HFFc6 (cell line): ENCODE measurements around the gene CD2BP2. TPM values are rescaled to one million over a fixed set of nuclear protein-coding genes. Genes with fewer than 3 reads are reported as not detected.
"Not testable (repeated sequence)": the region's sequence is repeated elsewhere in the genome, so short reads cannot be mapped to it uniquely, and the experiment has no call there.

Experiments used
- DNase-seq: peaks from one replicate; pipeline ENCODE4 v3.0.0-alpha.2; 2018
- H3K27ac Mint-ChIP-seq: 2 replicates; pipeline ENCODE4 v1.8.0; 2020; ENCODE audit warnings: mild to moderate bottlenecking, mixed read lengths
- H3K27me3 Mint-ChIP-seq: 2 replicates; pipeline ENCODE4 v1.8.0; 2021; ENCODE audit warnings: mild to moderate bottlenecking, moderate library complexity, mixed read lengths; ENCODE audit not compliant: insufficient read depth
- H3K36me3 Mint-ChIP-seq: 2 replicates; pipeline ENCODE4 v1.8.0; 2021; ENCODE audit warnings: low read depth, mixed read lengths
- H3K4me1 Mint-ChIP-seq: 2 replicates; pipeline ENCODE4 v1.8.0; 2020; ENCODE audit warnings: low read depth, mixed read lengths
- H3K4me3 Mint-ChIP-seq: 2 replicates; pipeline ENCODE4 v1.8.0; 2020; ENCODE audit warnings: mild to moderate bottlenecking, moderate library complexity, mixed read lengths
- H3K9me3 Mint-ChIP-seq: 2 replicates; pipeline ENCODE4 v1.8.0; 2020; ENCODE audit warnings: mild to moderate bottlenecking, mixed read lengths
- total RNA-seq, 6 experiments: library from RNA; stranded (reverse); fragmentation: NEBNext Ultra II Directional; extraction: Animal tissue kit (Norgen Biotek cat#: 25700); gene quantifications; 2 replicates in 1 of 6; 3 replicates in 5 of 6; pipeline ENCODE4 v1.2.3, GENCODE V29; 2021

The CD2BP2 gene
- total RNA-seq, 6 experiments from 2014 or later, result 76.2 to 91.0 (median 80.4) TPM

DNA sequence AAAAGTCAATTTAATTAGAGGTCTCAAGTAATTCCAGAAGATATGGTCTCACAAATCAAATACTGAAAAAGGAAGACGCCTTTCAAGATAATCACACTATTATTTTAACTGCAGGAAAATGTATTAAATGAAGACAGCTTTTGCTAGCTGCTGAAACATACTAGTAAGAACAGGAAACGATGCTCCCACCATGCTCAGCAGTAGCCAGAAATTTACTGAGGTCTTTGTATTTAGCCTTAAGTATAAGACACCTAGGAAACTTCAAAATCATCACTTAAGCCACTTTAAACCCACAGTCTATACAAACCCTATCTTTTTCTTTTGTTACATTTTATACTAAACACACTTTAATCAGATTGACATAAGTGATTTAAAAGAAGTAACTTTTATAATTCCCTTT, 36.5 kb downstream of the CD2BP2 start:
- not testable (repeated sequence) for DNase-seq, H3K4me3 Mint-ChIP-seq, H3K36me3 Mint-ChIP-seq, H3K9me3 Mint-ChIP-seq, H3K27ac Mint-ChIP-seq, H3K27me3 Mint-ChIP-seq, H3K4me1 Mint-ChIP-seq

DNA sequence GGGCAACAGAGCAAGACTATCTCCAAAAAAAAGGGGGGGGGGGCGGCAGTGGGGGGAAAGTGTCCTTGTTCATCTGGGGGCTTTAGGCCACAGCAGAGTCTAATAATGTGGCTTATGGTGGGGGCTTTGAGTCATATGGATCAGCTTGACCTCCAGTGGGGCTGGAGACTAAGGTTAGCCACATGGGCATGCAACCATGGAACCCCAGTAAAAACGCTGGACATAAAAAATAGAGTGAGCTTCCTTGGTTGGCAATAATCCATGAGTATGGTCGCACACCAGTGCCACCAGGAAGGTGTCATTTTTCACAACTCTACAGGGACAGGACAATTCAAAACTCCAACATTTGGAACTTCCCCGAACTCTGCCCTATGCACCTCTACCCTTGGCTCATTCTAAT, 44.2 kb downstream of the CD2BP2 start:
- H3K4me1 Mint-ChIP-seq, result peaks cover 13% of the 10 kb centered on the region
- DNase-seq, H3K36me3 Mint-ChIP-seq, H3K27me3 Mint-ChIP-seq, H3K27ac Mint-ChIP-seq, H3K4me3 Mint-ChIP-seq, H3K9me3 Mint-ChIP-seq: not testable (repeated sequence)

DNA sequence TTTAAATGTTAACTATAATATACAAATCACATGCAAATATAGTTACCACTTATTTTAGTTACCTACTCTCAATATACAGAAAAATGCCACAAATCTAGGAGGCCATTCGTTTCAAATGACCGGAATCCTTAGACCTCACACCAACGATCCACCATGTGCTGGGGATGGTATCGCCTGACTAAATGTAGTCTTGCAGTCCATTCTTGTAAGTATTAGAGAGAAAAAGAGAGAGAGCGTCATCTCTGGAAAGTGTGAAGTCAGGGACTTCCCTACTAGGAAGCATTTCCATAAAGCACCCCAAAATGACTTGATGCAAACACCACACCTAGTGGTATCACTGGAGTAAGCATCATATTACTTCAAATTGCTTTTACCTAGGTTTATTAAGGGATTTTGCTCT, 45.9 kb downstream of the CD2BP2 start:
- not testable (repeated sequence) for H3K9me3 Mint-ChIP-seq, DNase-seq, H3K4me3 Mint-ChIP-seq

More for the DNA sequence above, 45.9 kb downstream of the CD2BP2 start:
- not testable (repeated sequence) for H3K27me3 Mint-ChIP-seq, H3K27ac Mint-ChIP-seq, H3K36me3 Mint-ChIP-seq
- H3K4me1 Mint-ChIP-seq, result peaks cover 13% of the 10 kb centered on the region

Other genes with a start within 250 kb of the CD2BP2 start
- gene GDPD3, start 241.8 kb downstream of the CD2BP2 start, total RNA-seq, result 1 to 10 TPM; 1.5 to 3.0 (median 2.3) TPM
- 10 to 100 TPM; 58.5 to 89.3 (median 80.4) TPM for gene MAPK3, start 232.1 kb downstream of the CD2BP2 start, total RNA-seq
- 1 to 10 TPM; 2.9 to 4.2 (median 3.7) TPM for gene CORO1A, start 171.7 kb downstream of the CD2BP2 start, total RNA-seq
- gene BOLA2B, start 161.6 kb downstream of the CD2BP2 start, total RNA-seq, result 100 to 1,000 TPM; 113 to 142 (median 131) TPM
- 10 to 100 TPM; 13.2 to 23.3 (median 20.7) TPM for gene SLX1A, start 161.4 kb downstream of the CD2BP2 start, total RNA-seq
- 1 to 10 TPM; 3.4 to 8.9 (median 4.1) TPM for gene SULT1A3, start 156.1 kb downstream of the CD2BP2 start, total RNA-seq
- 1 to 10 TPM in 5 of 6 experiments, under 1 TPM in 1; 0.91 to 7.5 (median 4.0) TPM for gene NPIPB13, start 106.8 kb downstream of the CD2BP2 start, total RNA-seq
- 10 to 100 TPM; 44.6 to 51.6 (median 46.3) TPM for gene TBC1D10B, start 15.2 kb upstream of the CD2BP2 start, total RNA-seq
- 1 to 10 TPM in 1 of 6 experiments, under 1 TPM in 2, not detected in 3; 0.77 to 1.2 (median 0.82) TPM for gene MYL11, start 19.5 kb upstream of the CD2BP2 start, total RNA-seq
- 1 to 10 TPM; 1.5 to 2.8 (median 1.8) TPM for gene SEPTIN1, start 27.3 kb upstream of the CD2BP2 start, total RNA-seq
- gene ZNF48, start 40.1 kb upstream of the CD2BP2 start, total RNA-seq, result 1 to 10 TPM; 5.3 to 7.9 (median 6.1) TPM
- gene ZNF771, start 52.3 kb upstream of the CD2BP2 start, total RNA-seq, result 10 to 100 TPM; 15.8 to 19.1 (median 16.8) TPM
- 10 to 100 TPM; 24.9 to 37.9 (median 28.5) TPM for gene DCTPP1, start 74.7 kb upstream of the CD2BP2 start, total RNA-seq
- gene SEPHS2, start 90.6 kb upstream of the CD2BP2 start, total RNA-seq, result 10 to 100 TPM; 29.7 to 36.7 (median 31.1) TPM
- not detected for gene ITGAL, start 117.4 kb upstream of the CD2BP2 start, total RNA-seq
- 10 to 100 TPM; 19.8 to 22.8 (median 20.8) TPM for gene ZNF768, start 171.3 kb upstream of the CD2BP2 start, total RNA-seq
- gene ZNF747, start 179.6 kb upstream of the CD2BP2 start, total RNA-seq, result 1 to 10 TPM; 3.2 to 4.7 (median 3.8) TPM
- 1 to 10 TPM; 5.1 to 6.8 (median 5.7) TPM for gene ZNF764, start 203.1 kb upstream of the CD2BP2 start, total RNA-seq
- 10 to 100 TPM in 1 of 6 experiments, 1 to 10 TPM in 5; 5.9 to 10.4 (median 7.6) TPM for gene ZNF688, start 216.4 kb upstream of the CD2BP2 start, total RNA-seq
- gene ZNF785, start 230.4 kb upstream of the CD2BP2 start, total RNA-seq, result 10 to 100 TPM in 3 of 6 experiments, 1 to 10 TPM in 3; 7.3 to 12.2 (median 10.1) TPM